Gastrocnemius medialis (tissue), 4 donors: ENCODE data around the gene ARHGAP26.
"Not testable (repeated sequence)": the region's sequence is repeated elsewhere in the genome, so short reads cannot be mapped to it uniquely, and the experiment has no call there.

ENCODE experiments used
- CTCF ChIP-seq, 5 experiments: fragments of 450-650 bp in 3 of 5; fragments of 200-600 bp in 2 of 5; sonication (generic) in 2 of 5; IDR thresholded peaks in 4 of 5; conservative IDR thresholded peaks in 1 of 5; 1 replicate in 4 of 5; 2 replicates in 1 of 5; pipeline ENCODE4 v1.5.1; 2016 to 2019; ENCODE audit warnings: antibody characterized with exemption in 5 of 5, mild to moderate bottlenecking in 3 of 5, moderate library complexity in 3 of 5
- POLR2A ChIP-seq, 2 donors: fragments of 450-650 bp; IDR thresholded peaks; one replicate each; pipeline ENCODE4 v1.6.1; 2017; ENCODE audit warnings: antibody characterized with exemption in 2 of 2, mild to moderate bottlenecking in 2 of 2, moderate library complexity in 2 of 2

- TF ChIP-seq CTCF (IDR thresholded peaks at IDR 0.05 in 4 of 5, conservative IDR thresholded peaks at IDR 0.05 in 1 of 5); POLR2A (IDR thresholded peaks at IDR 0.05): not testable (repeated sequence)
Observed at GRCh38 chr5:143203301-143203956, 433.3 kb downstream of the ARHGAP26 start.
